Esophagus muscularis mucosa (tissue), 4 donors: ENCODE measurements around the gene MTA3.

Experiments used
- EP300 ChIP-seq: sonication (generic); formaldehyde crosslinking; IDR thresholded peaks from one replicate; pipeline ENCODE4 v1.6.1; 2017; ENCODE audit warnings: antibody characterized with exemption
- POLR2A ChIP-seq: fragments of 450-650 bp; IDR thresholded peaks from one replicate; pipeline ENCODE4 v1.6.1; 2017; ENCODE audit warnings: antibody characterized with exemption, moderate library complexity, mild to moderate bottlenecking, low read depth
- POLR2AphosphoS5 ChIP-seq, 2 donors: sonication (generic); formaldehyde crosslinking; IDR thresholded peaks; one replicate each; pipeline ENCODE4 v1.6.1; 2017; ENCODE audit warnings: antibody characterized with exemption in 2 of 2
- TF ChIP-seq, protein P1 (sequence below), 3 experiments: fragments of 200-600 bp in 2 of 3; fragments of 450-650 bp in 1 of 3; sonication (generic) in 2 of 3; IDR thresholded peaks; one replicate each; pipeline ENCODE4 v1.5.1; 2017 to 2019; ENCODE audit warnings: antibody characterized with exemption in 3 of 3, mild to moderate bottlenecking in 2 of 3, moderate library complexity in 1 of 3

DNA sequence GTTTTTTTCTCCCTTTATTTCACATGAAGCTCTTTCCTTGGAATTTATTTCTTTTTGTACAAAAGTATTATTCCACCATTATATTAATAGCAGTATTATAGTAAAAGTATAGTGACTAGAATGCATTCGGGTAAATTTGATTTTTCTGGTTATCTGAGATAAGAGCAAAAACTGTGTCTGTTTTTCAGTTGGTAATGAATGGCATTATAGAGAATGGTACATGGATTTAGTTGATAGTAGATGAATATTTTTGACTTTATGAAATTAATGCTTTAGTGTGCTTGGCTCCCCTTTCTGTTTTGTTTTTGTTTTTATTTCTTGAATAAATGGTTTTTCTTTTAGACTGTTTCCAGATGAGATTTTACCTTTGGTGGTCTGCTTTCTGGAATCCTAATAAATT, 71.8 kb downstream of the MTA3 start:
- TF ChIP-seq, protein P1, sequence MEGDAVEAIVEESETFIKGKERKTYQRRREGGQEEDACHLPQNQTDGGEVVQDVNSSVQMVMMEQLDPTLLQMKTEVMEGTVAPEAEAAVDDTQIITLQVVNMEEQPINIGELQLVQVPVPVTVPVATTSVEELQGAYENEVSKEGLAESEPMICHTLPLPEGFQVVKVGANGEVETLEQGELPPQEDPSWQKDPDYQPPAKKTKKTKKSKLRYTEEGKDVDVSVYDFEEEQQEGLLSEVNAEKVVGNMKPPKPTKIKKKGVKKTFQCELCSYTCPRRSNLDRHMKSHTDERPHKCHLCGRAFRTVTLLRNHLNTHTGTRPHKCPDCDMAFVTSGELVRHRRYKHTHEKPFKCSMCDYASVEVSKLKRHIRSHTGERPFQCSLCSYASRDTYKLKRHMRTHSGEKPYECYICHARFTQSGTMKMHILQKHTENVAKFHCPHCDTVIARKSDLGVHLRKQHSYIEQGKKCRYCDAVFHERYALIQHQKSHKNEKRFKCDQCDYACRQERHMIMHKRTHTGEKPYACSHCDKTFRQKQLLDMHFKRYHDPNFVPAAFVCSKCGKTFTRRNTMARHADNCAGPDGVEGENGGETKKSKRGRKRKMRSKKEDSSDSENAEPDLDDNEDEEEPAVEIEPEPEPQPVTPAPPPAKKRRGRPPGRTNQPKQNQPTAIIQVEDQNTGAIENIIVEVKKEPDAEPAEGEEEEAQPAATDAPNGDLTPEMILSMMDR (IDR thresholded peaks at IDR 0.05) = no peak
- no peak for TF ChIP-seq POLR2A
- no peak for TF ChIP-seq POLR2AphosphoS5 (IDR thresholded peaks at IDR 0.05)
- no peak for TF ChIP-seq EP300
